ENCODE measurements around the gene TAS2R41. TPM values are rescaled to one million over a fixed set of nuclear protein-coding genes. Genes with fewer than 3 reads are reported as not detected.

TAS2R41 gene
- total RNA-seq (not detected in 2 replicates), polyA plus RNA-seq (not detected in 2 replicates)

- DNase-seq (ENCODE audit: low read depth in 1 of 2, low spot score in 1 of 2): no peak
- Histone ChIP-seq H3K27me3 (no peaks in the 10 kb centered on the region), H3K9me3 (ENCODE audit: low read depth) (no peaks in the 10 kb centered on the region), H3K36me3 (no peaks in the 10 kb centered on the region), H3K4me1 (ENCODE audit: low read depth) (no peaks in the 10 kb centered on the region), H3K27ac (no peak within 1 kb of the TSS), H3K4me3 (no peak within 1 kb of the TSS)
- TF ChIP-seq CTCF (IDR thresholded peaks at IDR 0.05; ENCODE audit: low read depth, low read length): no peak
These were observed at the start of gene TAS2R41 for GRCh38 chr7:143477501-143478150. Gene TAS2R41, plus strand, starts transcription at chr7:143477873. Its CDS starts 0 bp downstream, at chr7:143477873.

GRCh38 chr7:143429770-143430698 lies 47.6 kb upstream of the TAS2R41 start:
- no peaks in the 10 kb centered on the region for H3K9me3 ChIP-seq (ENCODE audit: low read depth)
- no peaks in the 10 kb centered on the region for H3K27me3 ChIP-seq
- DNase-seq (ENCODE audit: low read depth in 1 of 2, low spot score in 1 of 2): peak in 1 of 2 donors; percentile 17
- TF ChIP-seq CTCF (IDR thresholded peaks at IDR 0.05; ENCODE audit: low read depth, low read length): no peak
- no peak overlapping the region for H3K4me3 ChIP-seq
- no peaks in the 10 kb centered on the region for H3K4me1 ChIP-seq (ENCODE audit: low read depth)
- no peaks in the 10 kb centered on the region for H3K36me3 ChIP-seq
- H3K27ac ChIP-seq: no peak overlapping the region

GRCh38 chr7:143431109-143431508 lies 46.6 kb upstream of the TAS2R41 start:
- H3K27me3 ChIP-seq: no peaks in the 10 kb centered on the region
- H3K4me1 ChIP-seq (ENCODE audit: low read depth): no peaks in the 10 kb centered on the region
- no peak for DNase-seq (ENCODE audit: low read depth in 1 of 2, low spot score in 1 of 2)
- no peak for TF ChIP-seq CTCF (IDR thresholded peaks at IDR 0.05; ENCODE audit: low read depth, low read length)
- H3K27ac ChIP-seq: no peak overlapping the region
- no peaks in the 10 kb centered on the region for H3K36me3 ChIP-seq
- H3K4me3 ChIP-seq: no peak overlapping the region
- no peaks in the 10 kb centered on the region for H3K9me3 ChIP-seq (ENCODE audit: low read depth)

GRCh38 chr7:143433759-143434158 lies 43.9 kb upstream of the TAS2R41 start:
- H3K9me3 ChIP-seq (ENCODE audit: low read depth): no peaks in the 10 kb centered on the region
- no peak for DNase-seq (ENCODE audit: low read depth in 1 of 2, low spot score in 1 of 2)
- H3K27me3 ChIP-seq: no peaks in the 10 kb centered on the region
- H3K4me3 ChIP-seq: no peak overlapping the region
- no peak for TF ChIP-seq CTCF (IDR thresholded peaks at IDR 0.05; ENCODE audit: low read depth, low read length)
- no peak overlapping the region for H3K27ac ChIP-seq
- H3K36me3 ChIP-seq: no peaks in the 10 kb centered on the region
- H3K4me1 ChIP-seq (ENCODE audit: low read depth): no peaks in the 10 kb centered on the region

- Histone ChIP-seq H3K27ac (no peak overlapping the region), H3K9me3 (ENCODE audit: low read depth) (no peaks in the 10 kb centered on the region), H3K4me3 (no peak overlapping the region), H3K36me3 (no peaks in the 10 kb centered on the region), H3K4me1 (ENCODE audit: low read depth) (no peaks in the 10 kb centered on the region), H3K27me3 (no peaks in the 10 kb centered on the region)
- no peak for TF ChIP-seq CTCF (IDR thresholded peaks at IDR 0.05; ENCODE audit: low read depth, low read length)
- DNase-seq (ENCODE audit: low read depth in 1 of 2, low spot score in 1 of 2): peak in 1 of 2 donors; percentile 70
These were observed 43.0 kb upstream of the TAS2R41 start for GRCh38 chr7:143434660-143435059.
